Epithelial cell of proximal tubule (primary cell): Measurements from ENCODE around the gene DNAJC5G. TPM values are rescaled to one million over a fixed set of nuclear protein-coding genes. Genes with fewer than 3 reads are reported as not detected.
A peak's percentile ranks its signal among the peaks of the same experiment; 100 is the strongest.

Experiments used
- DNase-seq: peaks from one replicate; pipeline ENCODE4 v3.0.0-alpha.2; 2011; ENCODE audit warnings: low read depth
- H3K4me3 ChIP-seq: 2 replicates; pipeline ENCODE4 v1.5.1; 2011; ENCODE audit warnings: low read depth, mild to moderate bottlenecking, low read length
- total RNA-seq: library from RNA; depleted of rRNA; stranded (reverse); fragments of >200 nt; gene quantifications from 2 replicates; pipeline ENCODE4 v1.2.3, GENCODE V29; 2015
- TF ChIP-seq, protein P1 (sequence below): conservative IDR thresholded peaks from 2 replicates; pipeline ENCODE4 v1.5.1; 2012; ENCODE audit warnings: low read depth, mild to moderate bottlenecking, low read length

The DNAJC5G gene
- total RNA-seq, 1 donor from 2014 or later, result not detected

DNA sequence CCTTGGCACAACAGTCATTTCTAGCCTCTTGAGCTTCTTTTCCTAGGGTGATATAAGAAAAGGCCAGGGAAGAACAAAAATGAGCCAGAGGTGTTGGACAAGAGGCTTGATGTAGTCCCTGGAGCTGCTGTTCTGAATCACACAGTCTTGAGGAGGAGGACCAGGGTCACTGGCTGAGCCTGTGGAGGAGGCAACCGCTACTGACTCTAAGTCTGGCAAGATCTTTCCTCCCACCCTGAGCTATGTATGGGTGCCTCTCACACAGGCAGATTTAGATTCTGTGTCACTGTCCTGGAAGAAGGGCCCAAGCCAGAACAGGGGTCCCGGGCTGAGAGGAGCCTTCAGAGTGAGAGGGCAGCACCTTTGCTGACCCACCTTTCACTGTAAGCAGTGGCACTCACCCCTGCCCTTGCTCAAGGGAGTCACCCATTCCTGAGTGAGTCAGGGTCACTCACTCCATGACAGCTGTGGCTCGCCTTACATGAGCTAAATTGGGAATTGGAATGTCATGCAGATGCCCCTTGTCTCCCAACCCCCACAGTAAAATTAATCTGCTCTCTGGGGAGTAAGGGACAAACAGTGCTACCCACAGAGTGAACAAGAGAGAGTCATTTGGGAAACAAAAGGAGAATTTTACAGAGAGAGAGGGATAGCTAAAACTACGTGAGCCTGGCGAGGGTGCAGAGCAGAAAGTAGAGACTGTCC lies 6.8 kb downstream of the DNAJC5G start, which contains the start of gene TRIM54:
Gene TRIM54, plus strand, starts transcription at position 575 of the 705 bp plus-strand sequence. CDS start 303 bp downstream, outside the sequence.
- TF ChIP-seq, protein P1, sequence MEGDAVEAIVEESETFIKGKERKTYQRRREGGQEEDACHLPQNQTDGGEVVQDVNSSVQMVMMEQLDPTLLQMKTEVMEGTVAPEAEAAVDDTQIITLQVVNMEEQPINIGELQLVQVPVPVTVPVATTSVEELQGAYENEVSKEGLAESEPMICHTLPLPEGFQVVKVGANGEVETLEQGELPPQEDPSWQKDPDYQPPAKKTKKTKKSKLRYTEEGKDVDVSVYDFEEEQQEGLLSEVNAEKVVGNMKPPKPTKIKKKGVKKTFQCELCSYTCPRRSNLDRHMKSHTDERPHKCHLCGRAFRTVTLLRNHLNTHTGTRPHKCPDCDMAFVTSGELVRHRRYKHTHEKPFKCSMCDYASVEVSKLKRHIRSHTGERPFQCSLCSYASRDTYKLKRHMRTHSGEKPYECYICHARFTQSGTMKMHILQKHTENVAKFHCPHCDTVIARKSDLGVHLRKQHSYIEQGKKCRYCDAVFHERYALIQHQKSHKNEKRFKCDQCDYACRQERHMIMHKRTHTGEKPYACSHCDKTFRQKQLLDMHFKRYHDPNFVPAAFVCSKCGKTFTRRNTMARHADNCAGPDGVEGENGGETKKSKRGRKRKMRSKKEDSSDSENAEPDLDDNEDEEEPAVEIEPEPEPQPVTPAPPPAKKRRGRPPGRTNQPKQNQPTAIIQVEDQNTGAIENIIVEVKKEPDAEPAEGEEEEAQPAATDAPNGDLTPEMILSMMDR, result no peak
- DNase-seq, result no peak
- no peak within 1 kb of the TSS for H3K4me3 ChIP-seq

DNA sequence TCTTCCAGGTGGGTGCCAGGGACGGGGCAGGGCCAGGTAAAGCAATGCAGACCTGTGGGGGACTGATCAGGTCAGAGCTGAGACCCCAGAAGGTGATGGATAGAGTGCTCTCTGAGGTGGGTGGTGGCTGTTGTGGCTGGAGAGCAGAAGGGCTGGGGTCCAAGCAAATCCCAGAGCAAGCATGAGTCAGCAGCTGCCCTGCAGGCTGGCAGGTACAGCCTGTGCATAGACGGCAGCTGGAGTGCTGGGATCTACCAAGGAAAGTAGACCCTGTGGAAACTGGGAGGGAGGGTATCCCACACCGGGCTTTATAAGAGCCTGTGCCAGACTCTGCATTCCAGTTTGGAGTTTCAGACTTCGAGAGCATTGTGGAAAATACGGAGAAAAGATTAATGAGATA lies 7.7 kb downstream of the DNAJC5G start:
- TF ChIP-seq, protein P1, result no peak
- no peak for DNase-seq
- H3K4me3 ChIP-seq, result no peak overlapping the region

DNA sequence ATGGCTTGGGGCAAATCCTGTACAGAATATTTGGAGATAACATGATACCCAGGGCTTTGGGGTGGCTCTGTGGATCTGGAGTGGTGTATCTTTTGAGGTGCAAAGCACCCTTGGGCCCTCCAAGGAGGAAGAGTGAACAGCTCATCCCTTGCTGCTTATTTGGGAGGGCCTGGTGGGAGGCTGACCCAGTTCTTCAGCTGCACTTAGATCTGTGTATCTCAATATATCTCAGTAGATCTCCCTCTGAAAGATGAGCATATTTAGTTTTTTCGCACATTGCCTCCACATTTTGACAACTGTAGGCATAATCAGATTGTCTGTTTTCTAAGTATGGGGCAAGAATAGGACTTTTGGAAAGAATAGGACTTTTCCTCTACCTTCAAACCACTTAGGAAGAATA lies 9.8 kb downstream of the DNAJC5G start:
- TF ChIP-seq, protein P1, result no peak
- no peak for DNase-seq
- no peak overlapping the region for H3K4me3 ChIP-seq

DNA sequence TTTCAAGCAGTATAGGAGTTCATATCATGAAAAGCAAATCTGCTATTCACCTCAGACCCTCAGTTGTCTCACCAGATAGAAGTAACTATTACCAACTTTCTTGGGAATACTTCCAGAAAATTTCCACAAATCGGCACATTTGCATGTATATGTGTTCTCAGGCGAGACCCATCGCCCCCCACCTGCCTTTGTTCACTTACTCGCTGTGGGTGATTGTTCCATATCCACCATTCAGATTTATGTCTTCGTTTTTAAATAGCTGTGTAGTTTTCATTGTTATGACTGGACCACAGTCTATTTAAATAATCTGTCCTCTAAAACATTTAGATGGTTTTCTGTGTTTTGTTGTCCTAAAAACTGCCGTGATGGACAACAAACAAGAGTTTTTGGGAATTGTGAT lies 10.2 kb downstream of the DNAJC5G start:
- TF ChIP-seq, protein P1, result no peak
- H3K4me3 ChIP-seq, result no peak overlapping the region
- no peak for DNase-seq

DNA sequence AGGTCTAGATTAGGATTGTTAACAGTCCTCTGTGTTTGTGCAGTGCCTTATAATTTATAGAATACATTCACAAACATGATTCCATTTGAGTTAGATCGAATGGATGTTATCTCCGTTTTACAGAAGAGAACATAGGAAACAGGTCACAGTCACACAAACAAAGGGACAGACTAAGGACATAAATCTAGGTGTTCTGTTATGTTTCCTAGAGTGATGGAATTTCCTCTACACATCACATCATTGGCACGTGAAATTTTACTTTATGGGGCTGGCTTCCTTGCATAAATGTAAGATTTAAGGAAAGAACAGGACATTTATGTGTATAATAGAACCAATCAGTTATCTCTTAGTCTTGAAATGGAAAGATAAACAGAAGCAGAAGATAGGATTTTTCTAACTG lies 13.4 kb downstream of the DNAJC5G start:
- H3K4me3 ChIP-seq, result no peak overlapping the region
- TF ChIP-seq, protein P1, result no peak
- DNase-seq, result no peak

DNA sequence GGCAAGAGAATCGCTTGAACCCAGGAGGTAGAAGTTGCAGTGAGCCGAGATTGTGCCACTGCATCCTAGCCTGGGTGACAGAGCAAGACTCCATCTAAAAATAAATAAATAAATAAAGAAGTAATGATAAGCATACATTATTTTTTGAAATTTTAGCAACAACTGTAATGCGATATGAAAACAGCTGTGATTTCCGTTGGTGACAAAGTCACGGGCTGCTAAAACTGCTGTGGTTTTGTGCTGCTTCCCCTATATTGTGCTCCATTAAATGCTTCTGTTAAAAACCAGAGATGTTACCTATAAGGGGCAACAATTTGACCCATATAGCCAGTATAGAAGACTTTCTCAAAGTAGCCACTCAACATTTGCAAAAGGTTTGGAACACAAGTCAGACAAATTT lies 15.3 kb downstream of the DNAJC5G start:
- TF ChIP-seq, protein P1, result no peak

DNA sequence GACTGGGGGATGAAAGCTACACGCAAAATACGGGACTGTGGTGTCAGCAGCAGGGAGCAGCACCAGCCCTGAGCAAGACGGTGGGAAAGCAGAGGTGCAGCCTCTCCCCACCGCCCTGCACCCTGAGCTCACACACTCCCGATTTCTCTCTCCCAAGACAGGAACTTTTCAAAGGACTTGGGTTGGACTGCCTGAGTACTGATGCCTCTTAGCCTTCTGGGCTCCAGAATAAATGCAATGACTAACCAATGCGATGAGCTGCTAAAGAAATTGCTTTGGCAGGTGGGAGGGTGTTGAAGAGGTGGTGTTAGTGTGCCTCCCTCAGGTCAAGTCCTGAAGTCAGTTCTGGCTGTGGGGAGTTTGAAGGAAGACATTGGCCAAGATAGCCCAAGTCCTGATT lies 16.6 kb downstream of the DNAJC5G start:
- DNase-seq, result no peak
- no peak overlapping the region for H3K4me3 ChIP-seq
- TF ChIP-seq, protein P1, result peak; percentile 15

More for the DNA sequence above, 15.3 kb downstream of the DNAJC5G start:
- no peak for DNase-seq
- H3K4me3 ChIP-seq, result no peak overlapping the region
